GM19324 (cell line): ENCODE measurements around the gene PTGES3.

Source experiments
- ATAC-seq: cut with Tn5 transposase; IDR thresholded peaks from one replicate; pipeline ENCODE4 v1.9.1; 2021; ENCODE audit warnings: mild to moderate bottlenecking, moderate library complexity; ENCODE audit not compliant: unreplicated experiment, low FRiP score

The PTGES3 gene

DNA sequence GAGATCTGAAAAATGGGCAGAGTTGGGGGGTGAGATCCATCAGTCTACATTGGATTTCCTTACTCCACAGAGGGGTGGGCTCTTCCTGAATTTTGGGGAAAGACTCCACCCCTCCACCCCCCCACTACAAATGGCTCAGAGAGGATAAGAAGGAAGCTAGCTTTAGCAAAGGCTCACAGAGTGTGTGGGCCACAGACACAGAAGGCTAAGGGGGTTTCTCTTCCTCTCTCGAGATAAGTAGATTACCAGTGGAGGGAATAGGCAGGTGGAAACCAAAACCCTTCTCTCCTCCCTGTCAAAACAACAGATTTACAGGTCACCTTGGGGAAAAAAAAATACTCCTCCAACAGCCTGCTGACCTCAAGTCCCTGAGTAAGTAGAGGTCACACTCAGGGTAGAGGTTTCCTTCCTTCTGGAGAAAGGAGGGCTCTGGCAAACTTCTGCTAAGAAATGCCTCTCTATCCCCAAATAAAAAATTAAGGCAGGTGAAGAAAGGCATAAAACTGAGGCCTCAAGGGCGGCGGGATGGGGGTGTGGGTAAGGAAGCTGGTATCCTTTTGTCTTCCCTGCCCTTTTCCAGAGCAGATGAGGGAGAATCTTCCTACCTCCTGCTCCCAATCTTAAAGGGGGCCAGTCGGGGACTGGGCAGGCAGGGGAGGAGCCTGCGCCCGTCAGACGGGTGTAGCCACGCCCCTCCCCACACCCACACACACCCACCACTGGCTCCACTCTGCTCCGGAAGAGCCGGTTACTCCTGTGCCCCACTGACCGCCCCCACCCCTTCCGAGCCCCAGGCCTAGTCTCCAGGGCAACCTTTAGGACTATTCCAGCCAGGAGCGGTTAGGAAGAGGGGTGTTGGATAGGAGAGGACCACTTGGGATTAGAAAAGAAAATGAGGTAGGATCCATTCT lies 56.0 kb downstream of the PTGES3 start:
- ATAC-seq: no peak

DNA sequence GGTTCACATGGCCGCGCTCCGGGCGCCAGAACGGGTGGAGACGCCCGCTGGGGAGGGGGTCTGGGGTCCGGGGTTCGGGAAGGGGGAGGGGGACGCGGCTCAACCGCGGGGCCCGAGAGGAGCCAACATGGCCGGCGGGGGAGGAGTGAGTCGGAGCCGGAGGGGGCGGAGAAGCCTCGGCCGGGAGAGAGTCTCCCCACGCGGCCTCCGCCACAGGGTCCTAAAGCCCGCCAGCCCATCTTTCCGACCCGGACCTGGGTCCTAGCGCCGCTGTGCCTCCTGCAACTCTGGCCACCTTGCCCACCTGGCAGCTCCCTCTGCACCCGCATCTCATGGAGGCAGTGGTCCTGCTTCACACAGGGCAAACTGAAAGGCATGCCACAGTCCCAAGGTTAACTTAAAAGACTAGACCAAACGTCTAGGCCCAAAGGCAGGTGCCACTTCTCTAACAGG lies 57.9 kb downstream of the PTGES3 start, which contains the start of gene BAZ2A:
BAZ2A (minus strand) TSS at position 147 of the 453 bp plus-strand sequence. CDS start 12,796 bp downstream, outside the sequence.
- ATAC-seq: peak; percentile 63

DNA sequence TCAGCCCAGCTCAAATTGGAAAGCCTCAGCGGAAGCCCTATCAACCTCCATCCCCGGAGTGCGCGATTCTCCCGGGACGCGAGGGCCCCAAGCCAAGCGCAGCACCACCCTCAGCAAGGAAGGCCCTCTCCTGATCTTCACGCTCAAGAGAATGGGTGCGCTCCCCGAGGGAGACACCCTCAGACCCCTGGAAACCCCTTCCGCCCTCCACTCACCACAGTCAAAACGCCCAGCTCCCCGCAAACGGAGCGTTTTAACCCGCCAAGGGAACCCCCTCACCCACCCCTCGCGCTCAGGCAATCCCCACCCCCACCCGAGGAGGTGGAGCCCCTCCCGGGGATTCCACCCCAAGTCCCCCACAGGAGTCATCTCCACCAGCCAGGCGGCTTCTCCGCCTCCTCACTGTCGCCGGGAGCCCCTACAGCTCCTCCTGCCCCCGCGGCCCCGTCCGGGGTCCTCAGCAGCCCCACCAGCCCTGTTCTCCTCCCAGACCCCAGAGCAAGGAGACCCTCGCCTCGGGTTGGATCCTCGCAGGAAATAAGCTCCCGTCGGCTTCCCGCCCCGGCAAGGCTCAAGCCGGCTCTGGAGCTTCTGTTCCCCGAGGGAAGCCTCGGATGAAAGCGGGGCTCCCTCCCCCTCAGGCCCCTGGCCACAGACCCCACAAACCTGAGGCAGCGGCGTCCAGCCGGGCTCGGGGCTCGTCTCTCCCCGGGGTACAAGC lies 58.5 kb downstream of the PTGES3 start:
- ATAC-seq: no peak

DNA sequence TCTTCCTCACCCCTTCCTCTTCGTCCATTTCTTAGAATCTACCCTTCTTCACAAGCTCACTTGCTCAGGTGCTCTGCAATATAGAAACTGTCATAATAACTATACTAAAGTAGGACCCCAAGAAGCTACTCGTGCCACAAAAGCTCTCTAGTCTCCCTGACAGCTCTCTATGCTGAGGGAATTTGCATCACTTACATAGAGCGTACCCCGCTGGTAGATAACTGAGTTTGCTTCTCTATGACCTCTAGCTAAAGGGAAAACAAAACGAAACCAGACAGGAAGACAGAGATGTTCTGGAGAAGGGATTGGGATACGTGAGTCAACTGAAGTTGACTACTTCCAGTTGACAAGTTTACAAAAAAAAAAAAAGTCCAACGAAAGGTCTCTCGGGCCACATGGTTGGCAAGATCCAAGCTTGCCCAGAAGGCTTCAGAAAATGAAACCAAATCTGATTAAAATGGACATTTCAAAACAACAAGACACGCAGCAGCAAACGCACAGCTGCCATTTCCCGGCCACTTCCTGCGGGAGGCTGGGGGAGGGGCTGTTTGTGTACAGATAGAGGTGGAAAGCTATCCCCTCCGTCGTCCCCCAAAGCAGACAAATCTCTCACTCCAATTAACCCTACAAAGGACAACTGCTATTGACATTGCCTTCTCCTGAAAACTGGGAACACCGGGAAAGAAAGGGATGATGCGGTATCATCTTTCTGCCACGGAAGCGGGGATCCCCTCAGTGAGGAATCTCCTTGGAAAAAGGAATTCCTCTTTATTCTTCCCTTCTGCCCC lies 59.2 kb downstream of the PTGES3 start:
- ATAC-seq: no peak

DNA sequence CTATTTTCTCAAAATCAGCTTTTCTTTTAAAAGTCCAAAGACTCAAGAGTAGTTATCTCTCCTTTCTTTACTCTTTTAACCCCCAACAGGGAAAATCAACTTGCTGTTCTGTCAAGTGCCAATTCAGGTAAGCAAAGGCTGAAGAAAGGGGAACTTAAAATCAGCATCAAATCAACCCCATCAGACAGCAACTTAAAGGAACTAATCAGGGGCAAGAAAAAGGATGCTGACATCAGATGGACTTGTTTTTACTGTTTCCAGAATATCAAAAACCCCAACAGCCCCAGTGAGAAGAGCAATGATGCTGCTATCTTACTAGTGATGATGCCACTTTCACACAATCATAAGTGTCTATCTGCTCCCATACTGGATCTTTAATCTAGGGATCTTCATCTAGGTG lies 61.4 kb downstream of the PTGES3 start:
- ATAC-seq: no peak

DNA sequence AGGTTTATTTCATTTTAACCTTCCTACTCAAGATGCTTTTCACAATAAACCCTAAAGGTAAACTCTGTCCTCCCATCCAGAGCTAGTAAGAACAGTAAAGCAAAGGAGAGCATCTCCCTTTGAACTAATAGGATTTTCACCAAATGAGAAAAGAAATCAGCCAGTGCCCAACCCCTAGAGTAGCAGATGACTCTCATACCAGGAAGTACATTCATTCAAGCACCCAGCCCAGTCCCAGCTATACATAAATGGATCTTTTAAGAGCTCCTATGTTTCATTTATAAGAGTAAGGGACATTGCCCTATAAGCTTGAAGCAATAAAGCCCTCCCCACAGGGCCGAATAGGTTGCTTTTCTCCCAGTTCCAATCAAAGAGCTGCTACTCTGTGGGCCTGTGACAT lies 65.5 kb downstream of the PTGES3 start:
- ATAC-seq: no peak

DNA sequence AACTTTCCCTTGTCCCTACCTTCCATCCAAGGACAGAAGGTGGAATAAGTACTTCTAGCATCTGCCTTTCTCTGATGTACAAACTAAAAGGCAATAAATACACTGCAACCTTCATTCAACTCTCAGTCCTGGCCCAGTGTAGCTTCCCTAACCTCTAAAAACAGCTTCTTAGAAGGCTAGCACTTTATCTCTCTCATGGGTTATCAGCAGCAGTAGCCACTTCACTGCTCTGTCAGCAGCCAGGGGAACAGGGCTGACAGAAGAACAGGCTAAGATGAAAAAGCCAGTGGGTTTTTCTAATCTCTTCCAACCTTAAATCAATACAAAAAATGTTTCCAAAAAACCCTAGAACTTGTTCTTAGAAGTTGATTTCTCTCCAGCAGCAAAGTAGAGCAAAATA lies 71.2 kb downstream of the PTGES3 start:
- no peak for ATAC-seq

DNA sequence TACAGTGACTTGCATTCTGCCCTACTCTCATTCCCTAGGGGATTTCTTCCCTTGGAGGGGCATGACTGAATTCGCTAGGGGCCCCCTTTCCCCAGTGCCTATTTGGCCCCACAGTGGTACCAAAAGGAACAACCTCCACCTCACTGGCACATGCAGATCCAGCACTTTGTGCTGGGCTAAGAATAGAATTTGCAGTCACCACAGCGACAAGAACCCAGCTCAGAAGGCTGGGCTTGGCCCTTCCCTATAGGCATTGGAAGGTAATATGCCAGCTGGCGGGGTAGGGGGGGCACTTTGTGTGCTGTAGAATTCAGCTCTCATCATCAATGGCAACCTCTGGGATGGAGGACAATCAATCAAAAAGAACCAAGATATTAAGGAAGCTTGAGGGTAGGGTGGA lies 71.8 kb downstream of the PTGES3 start:
- ATAC-seq: no peak

DNA sequence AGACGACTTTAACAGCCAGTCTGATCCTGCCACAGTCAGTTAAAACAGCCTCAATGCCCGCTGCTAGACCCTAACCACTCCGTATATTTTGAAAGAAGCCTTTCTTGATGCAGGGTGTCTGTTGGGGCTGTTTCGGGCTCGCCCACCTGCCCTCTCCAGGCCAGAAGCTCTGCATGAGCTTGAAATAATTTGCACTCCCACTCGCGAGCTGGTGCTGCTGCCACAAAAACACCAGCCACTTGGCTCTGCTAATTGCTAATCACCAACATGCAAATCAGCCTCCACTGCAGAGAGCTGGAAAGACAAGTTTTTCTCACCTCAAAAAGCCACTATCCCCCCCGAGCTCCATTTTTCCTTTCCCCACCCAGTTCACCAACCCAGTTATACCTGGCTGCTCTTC lies 73.5 kb downstream of the PTGES3 start:
- no peak for ATAC-seq
